Measurements from ENCODE around the gene SLC10A7.
A peak's percentile ranks its signal among the peaks of the same experiment; 100 is the strongest.

Gene SLC10A7

GRCh38 chr4:146490106-146490505 is 31.6 kb downstream of the SLC10A7 start:
- DNase-seq = peak; percentile 12

- no peak for DNase-seq
These were observed 33.1 kb downstream of the SLC10A7 start for GRCh38 chr4:146488495-146489174.

- no peak for DNase-seq
These were observed 35.2 kb downstream of the SLC10A7 start for GRCh38 chr4:146486565-146486964.

- no peak for DNase-seq
These were observed 35.8 kb downstream of the SLC10A7 start for GRCh38 chr4:146485968-146486367.

- no peak for DNase-seq
These were observed 39.0 kb downstream of the SLC10A7 start for GRCh38 chr4:146482788-146483187.

- DNase-seq = no peak
These were observed 40.5 kb downstream of the SLC10A7 start for GRCh38 chr4:146481246-146481645.

GRCh38 chr4:146478009-146478408 is 43.7 kb downstream of the SLC10A7 start:
- DNase-seq = no peak

GRCh38 chr4:146477054-146477453 is 44.7 kb downstream of the SLC10A7 start:
- DNase-seq = no peak

- DNase-seq = no peak
These were observed 49.3 kb downstream of the SLC10A7 start for GRCh38 chr4:146472404-146472803.

- no peak for DNase-seq
These were observed 51.1 kb downstream of the SLC10A7 start for GRCh38 chr4:146470604-146471003.

GRCh38 chr4:146469022-146469421 is 52.7 kb downstream of the SLC10A7 start:
- no peak for DNase-seq

GRCh38 chr4:146465628-146466027 is 56.1 kb downstream of the SLC10A7 start:
- DNase-seq = no peak

GRCh38 chr4:146462251-146462650 is 59.5 kb downstream of the SLC10A7 start:
- no peak for DNase-seq

GRCh38 chr4:146458594-146458993 is 63.1 kb downstream of the SLC10A7 start:
- DNase-seq = no peak

- DNase-seq = no peak
These were observed 65.1 kb downstream of the SLC10A7 start for GRCh38 chr4:146456681-146457080.

- no peak for DNase-seq
These were observed 68.4 kb downstream of the SLC10A7 start for GRCh38 chr4:146453181-146453807.

GRCh38 chr4:146450524-146450923 is 71.2 kb downstream of the SLC10A7 start:
- no peak for DNase-seq

GRCh38 chr4:146446555-146446954 is 75.2 kb downstream of the SLC10A7 start:
- no peak for DNase-seq

GRCh38 chr4:146445198-146446150 is 76.3 kb downstream of the SLC10A7 start:
- DNase-seq = no peak

- no peak for DNase-seq
These were observed 78.2 kb downstream of the SLC10A7 start for GRCh38 chr4:146443525-146443924.

GRCh38 chr4:146442801-146443200 is 78.9 kb downstream of the SLC10A7 start:
- DNase-seq = no peak

GRCh38 chr4:146439999-146440398 is 81.7 kb downstream of the SLC10A7 start:
- no peak for DNase-seq

- no peak for DNase-seq
These were observed 82.3 kb downstream of the SLC10A7 start for GRCh38 chr4:146439437-146439836.

- DNase-seq = no peak
These were observed 84.0 kb downstream of the SLC10A7 start for GRCh38 chr4:146437778-146438177.

Data from NCI-H1105 treated with DMSO at 0.1 percent for 48 hours (cell line).